GM19455 (cell line): ENCODE results near the gene FRMD5.
"Not testable (repeated sequence)": the region's sequence is repeated elsewhere in the genome, so short reads cannot be mapped to it uniquely, and the experiment has no call there.

ENCODE experiments used
- ATAC-seq: cut with Tn5 transposase; IDR thresholded peaks from one replicate; pipeline ENCODE4 v1.9.1; 2021; ENCODE audit not compliant: unreplicated experiment

FRMD5 gene

GRCh38 chr15:44034933-44035624 lies 160.0 kb downstream of the FRMD5 start:
- no peak for ATAC-seq

GRCh38 chr15:44034334-44034733 lies 160.7 kb downstream of the FRMD5 start:
- ATAC-seq, result no peak

GRCh38 chr15:44033894-44034293 lies 161.2 kb downstream of the FRMD5 start:
- no peak for ATAC-seq

- not testable (repeated sequence) for ATAC-seq
Observed at GRCh38 chr15:44032820-44033219, 162.3 kb downstream of the FRMD5 start.

GRCh38 chr15:44029940-44030568 lies 165.0 kb downstream of the FRMD5 start:
- no peak for ATAC-seq

GRCh38 chr15:44029003-44029402 lies 166.1 kb downstream of the FRMD5 start:
- no peak for ATAC-seq

GRCh38 chr15:44028349-44028748 lies 166.7 kb downstream of the FRMD5 start:
- no peak for ATAC-seq

- no peak for ATAC-seq
Observed at GRCh38 chr15:44024155-44024554, 170.9 kb downstream of the FRMD5 start.

- ATAC-seq, result no peak
Observed at GRCh38 chr15:44023176-44023575, 171.9 kb downstream of the FRMD5 start.

GRCh38 chr15:44018151-44018550 lies 176.9 kb downstream of the FRMD5 start:
- no peak for ATAC-seq

GRCh38 chr15:44015545-44016305 lies 179.3 kb downstream of the FRMD5 start:
- ATAC-seq, result no peak

GRCh38 chr15:44011238-44011854 lies 183.7 kb downstream of the FRMD5 start:
- no peak for ATAC-seq

- ATAC-seq, result no peak
Observed at GRCh38 chr15:44010089-44010488, 185.0 kb downstream of the FRMD5 start.

GRCh38 chr15:44009038-44009437 lies 186.0 kb downstream of the FRMD5 start:
- no peak for ATAC-seq

GRCh38 chr15:44000248-44000647 lies 194.8 kb downstream of the FRMD5 start:
- not testable (repeated sequence) for ATAC-seq

- ATAC-seq, result no peak
Observed at GRCh38 chr15:43998607-43999006, 196.5 kb downstream of the FRMD5 start.

- ATAC-seq, result no peak
Observed at GRCh38 chr15:43991206-43991605, 203.9 kb downstream of the FRMD5 start.

GRCh38 chr15:43989938-43990337 lies 205.1 kb downstream of the FRMD5 start:
- ATAC-seq, result no peak

- ATAC-seq, result no peak
Observed at GRCh38 chr15:43988900-43989299, 206.2 kb downstream of the FRMD5 start.

GRCh38 chr15:43987924-43988323 lies 207.1 kb downstream of the FRMD5 start:
- ATAC-seq, result no peak

GRCh38 chr15:43985976-43986680 lies 208.9 kb downstream of the FRMD5 start:
- no peak for ATAC-seq
